Measurements from ENCODE around the gene SLC2A3. TPM values are rescaled to one million over a fixed set of nuclear protein-coding genes. Genes with fewer than 3 reads are reported as not detected.
"Not testable (repeated sequence)": the region's sequence is repeated elsewhere in the genome, so short reads cannot be mapped to it uniquely, and the experiment has no call there.

Gene SLC2A3
- total and polyA plus RNA-seq, 2 experiments from 2014 or later: 65.3 to 76.3 TPM

GRCh38 chr12:7927470-7927869, 8.5 kb downstream of the SLC2A3 start:
- no peaks in the 10 kb centered on the region for H3K4me1 ChIP-seq (ENCODE audit: insufficient read depth)
- no peaks in the 10 kb centered on the region for H3K9me3 ChIP-seq (ENCODE audit: low read depth)
- H3K79me2 ChIP-seq: no peaks in the 10 kb centered on the region
- no peak for DNase-seq (ENCODE audit: low spot score)
- TF ChIP-seq EZH2 (IDR thresholded peaks at IDR 0.05; ENCODE audit: borderline replicate concordance) (no peak), EZH2phosphoT487 (IDR thresholded peaks at IDR 0.05; ENCODE audit: low read depth, severe bottlenecking, unreplicated experiment) (no peak), CTCF (IDR thresholded peaks at IDR 0.05; ENCODE audit: poor library complexity) (no peak)
- no peaks in the 10 kb centered on the region for H4K20me1 ChIP-seq (ENCODE audit: insufficient read depth, poor library complexity, severe bottlenecking)
- H3K36me3 ChIP-seq (replicated peaks; ENCODE audit: insufficient read depth, low read depth): no peaks in the 10 kb centered on the region
- no peaks in the 10 kb centered on the region for H3K9me2 ChIP-seq (replicated peaks; ENCODE audit: insufficient read depth)
- H3K27me3 ChIP-seq: no peaks in the 10 kb centered on the region
- 92% methylated on average over 4 of the region's 4 CpGs for WGBS (ENCODE audit: low lambda C conversion rate, missing lambda C conversion rate)
- no peak overlapping the region for H2AFZ ChIP-seq
- no peak overlapping the region for H3K4me2 ChIP-seq
- H3K4me3 ChIP-seq: no peak overlapping the region
- peak overlapping the region; percentile 50 for H3K27ac ChIP-seq

- H3K27me3 ChIP-seq; H3K79me2 ChIP-seq; H3K9me3 ChIP-seq (ENCODE audit: low read depth); H2AFZ ChIP-seq; H4K20me1 ChIP-seq (ENCODE audit: insufficient read depth, poor library complexity, severe bottlenecking); H3K4me1 ChIP-seq (ENCODE audit: insufficient read depth); DNase-seq (ENCODE audit: low spot score); H3K27ac ChIP-seq; H3K4me2 ChIP-seq; H3K4me3 ChIP-seq; H3K9me2 ChIP-seq (replicated peaks; ENCODE audit: insufficient read depth); H3K36me3 ChIP-seq (replicated peaks; ENCODE audit: insufficient read depth, low read depth): not testable (repeated sequence)
- WGBS (ENCODE audit: low lambda C conversion rate, missing lambda C conversion rate): 97% methylated on average over 5 of the region's 5 CpGs
Measured at GRCh38 chr12:7926068-7926666, 9.8 kb downstream of the SLC2A3 start.

- Histone ChIP-seq H2AFZ (no peak overlapping the region), H3K27me3 (no peaks in the 10 kb centered on the region), H3K4me3 (no peak overlapping the region), H4K20me1 (ENCODE audit: insufficient read depth, poor library complexity, severe bottlenecking) (no peaks in the 10 kb centered on the region), H3K9me3 (ENCODE audit: low read depth) (no peaks in the 10 kb centered on the region), H3K79me2 (no peaks in the 10 kb centered on the region), H3K4me2 (no peak overlapping the region), H3K9me2 (replicated peaks; ENCODE audit: insufficient read depth) (no peaks in the 10 kb centered on the region), H3K36me3 (replicated peaks; ENCODE audit: insufficient read depth, low read depth) (no peaks in the 10 kb centered on the region), H3K4me1 (ENCODE audit: insufficient read depth) (no peaks in the 10 kb centered on the region), H3K27ac (no peak overlapping the region)
- no peak for TF ChIP-seq CTCF (IDR thresholded peaks at IDR 0.05; ENCODE audit: poor library complexity)
- no peak for TF ChIP-seq EZH2phosphoT487 (IDR thresholded peaks at IDR 0.05; ENCODE audit: low read depth, severe bottlenecking, unreplicated experiment)
- no peak for TF ChIP-seq EZH2 (IDR thresholded peaks at IDR 0.05; ENCODE audit: borderline replicate concordance)
- DNase-seq (ENCODE audit: low spot score): no peak
- WGBS (ENCODE audit: low lambda C conversion rate, missing lambda C conversion rate): 97% methylated on average over 15 of the region's 15 CpGs
Measured at GRCh38 chr12:7923241-7924236, 12.4 kb downstream of the SLC2A3 start.

GRCh38 chr12:7921181-7921580, 14.8 kb downstream of the SLC2A3 start:
- H3K36me3 ChIP-seq (replicated peaks; ENCODE audit: insufficient read depth, low read depth); H3K9me3 ChIP-seq (ENCODE audit: low read depth); H3K27ac ChIP-seq; H3K4me1 ChIP-seq (ENCODE audit: insufficient read depth); H3K4me2 ChIP-seq; H3K9me2 ChIP-seq (replicated peaks; ENCODE audit: insufficient read depth); H3K27me3 ChIP-seq; DNase-seq (ENCODE audit: low spot score); H3K4me3 ChIP-seq; H3K79me2 ChIP-seq; H2AFZ ChIP-seq; H4K20me1 ChIP-seq (ENCODE audit: insufficient read depth, poor library complexity, severe bottlenecking): not testable (repeated sequence)
- 91% methylated on average over 12 of the region's 12 CpGs for WGBS (ENCODE audit: low lambda C conversion rate, missing lambda C conversion rate)

- not testable (repeated sequence) for H3K4me3 ChIP-seq; H3K4me2 ChIP-seq; H3K79me2 ChIP-seq; H3K36me3 ChIP-seq (replicated peaks; ENCODE audit: insufficient read depth, low read depth); H2AFZ ChIP-seq; H3K4me1 ChIP-seq (ENCODE audit: insufficient read depth); H3K9me2 ChIP-seq (replicated peaks; ENCODE audit: insufficient read depth); H4K20me1 ChIP-seq (ENCODE audit: insufficient read depth, poor library complexity, severe bottlenecking); H3K27me3 ChIP-seq; DNase-seq (ENCODE audit: low spot score); H3K27ac ChIP-seq; H3K9me3 ChIP-seq (ENCODE audit: low read depth)
- WGBS (ENCODE audit: low lambda C conversion rate, missing lambda C conversion rate): 87% methylated on average over 7 of the region's 7 CpGs
Measured at GRCh38 chr12:7918268-7918590, 17.8 kb downstream of the SLC2A3 start.
